ENCODE data around the gene GAPDH.

GAPDH gene

DNA sequence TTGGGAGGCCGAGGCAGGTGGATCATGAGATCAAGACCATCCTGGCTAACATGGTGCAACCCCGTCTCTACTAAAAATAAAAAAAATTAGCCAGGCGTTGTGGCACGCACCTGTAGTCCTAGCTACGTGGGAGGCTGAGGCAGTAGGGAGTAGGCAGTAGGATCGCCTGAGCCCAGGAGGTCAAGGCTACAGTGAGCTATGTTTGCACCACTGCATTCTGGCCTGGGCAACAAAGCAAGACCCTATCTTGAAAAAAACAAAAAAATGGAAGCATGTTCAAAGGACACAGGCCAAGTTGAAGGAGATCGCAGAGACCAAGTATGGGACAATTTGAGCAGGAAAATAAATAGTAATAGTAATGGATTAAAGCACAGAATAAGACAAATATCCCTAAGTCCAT, 26.2 kb upstream of the GAPDH start:
- H3K4me3 ChIP-seq (ENCODE audit: low read depth, low read length), result no peak overlapping the region
- ChIA-PET POLR2A (interaction anchor here (1.1 kb wide), 1 partner anchor 26 kb away, joined by 7 read pairs; the partner anchor contains the start of gene GAPDH), CTCF (interaction anchor here (0.8 to 1.2 kb wide), 4 partner anchors 27 to 43 kb away, joined by 3 to 4 read pairs (median 3); no protein-coding TSS in a partner anchor)
- no peak for TF ChIP-seq CTCF (IDR thresholded peaks at IDR 0.05; ENCODE audit: insufficient read depth, low read length, missing control alignments)
- DNase-seq (ENCODE audit: low read depth, low spot score), result no peak

GRCh38 chr12:6520186-6520585, 14.1 kb upstream of the GAPDH start:
- CTCF ChIA-PET, result no interaction called here

DNA sequence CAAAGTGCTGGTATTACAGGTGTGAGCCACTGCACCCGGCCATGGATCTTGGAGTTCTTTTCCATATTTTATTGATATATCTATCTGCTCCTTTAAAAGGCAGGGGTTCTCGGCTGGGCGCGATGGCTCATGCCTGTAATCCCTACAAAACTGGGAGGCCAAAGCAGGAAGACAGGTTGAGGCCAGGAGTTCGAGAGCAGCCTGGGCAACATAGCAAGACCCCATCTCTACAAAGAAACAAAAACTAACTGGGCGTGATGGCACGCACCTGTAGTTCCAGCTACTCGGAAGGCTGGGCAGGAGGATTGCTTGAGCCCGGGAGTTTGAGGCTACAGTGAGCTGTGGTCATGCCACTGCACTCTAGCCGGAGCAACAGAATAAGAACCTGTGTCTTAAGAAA, 12.1 kb upstream of the GAPDH start:
- CTCF ChIA-PET, result no interaction called here
- no peak overlapping the region for H3K4me3 ChIP-seq (ENCODE audit: low read depth, low read length)
- no peak for DNase-seq (ENCODE audit: low read depth, low spot score)
- no peak for TF ChIP-seq CTCF (IDR thresholded peaks at IDR 0.05; ENCODE audit: insufficient read depth, low read length, missing control alignments)
- POLR2A ChIA-PET, result interaction anchor here (2.2 kb wide), 1 partner anchor 12 kb away, joined by 10 read pairs; the partner anchor contains the start of gene GAPDH

More at GRCh38 chr12:6520186-6520585, 14.1 kb upstream of the GAPDH start:
- H3K4me3 ChIP-seq (ENCODE audit: low read depth, low read length), result no peak overlapping the region
- POLR2A ChIA-PET, result interaction anchor here (0.8 kb wide), 1 partner anchor 15 kb away, joined by 3 read pairs; the partner anchor contains the start of gene GAPDH
- no peak for TF ChIP-seq CTCF (IDR thresholded peaks at IDR 0.05; ENCODE audit: insufficient read depth, low read length, missing control alignments)
- DNase-seq (ENCODE audit: low read depth, low spot score), result no peak

- CTCF ChIA-PET, result interaction anchor here (1.0 to 1.8 kb wide), 2 partner anchors 22 to 58 kb away, joined by 3 to 4 read pairs; no protein-coding TSS in a partner anchor
Observed at GRCh38 chr12:6523708-6524107, 10.6 kb upstream of the GAPDH start.

GRCh38 chr12:6524648-6525047, 9.7 kb upstream of the GAPDH start:
- TF ChIP-seq CTCF (IDR thresholded peaks at IDR 0.05; ENCODE audit: insufficient read depth, low read length, missing control alignments), result no peak
- CTCF ChIA-PET, result interaction anchor here (1.8 kb wide), 1 partner anchor 59 kb away, joined by 4 read pairs; no protein-coding TSS in a partner anchor
- H3K4me3 ChIP-seq (ENCODE audit: low read depth, low read length), result no peak overlapping the region
- DNase-seq (ENCODE audit: low read depth, low spot score), result no peak
- POLR2A ChIA-PET, result interaction anchor here (2.2 kb wide), 1 partner anchor 9 kb away, joined by 10 read pairs; the partner anchor contains the start of gene GAPDH

More at GRCh38 chr12:6523708-6524107, 10.6 kb upstream of the GAPDH start:
- no peak overlapping the region for H3K4me3 ChIP-seq (ENCODE audit: low read depth, low read length)
- no peak for DNase-seq (ENCODE audit: low read depth, low spot score)
- POLR2A ChIA-PET, result interaction anchor here (2.2 kb wide), 1 partner anchor 10 kb away, joined by 10 read pairs; the partner anchor contains the start of gene GAPDH
- TF ChIP-seq CTCF (IDR thresholded peaks at IDR 0.05; ENCODE audit: insufficient read depth, low read length, missing control alignments), result no peak

DNA sequence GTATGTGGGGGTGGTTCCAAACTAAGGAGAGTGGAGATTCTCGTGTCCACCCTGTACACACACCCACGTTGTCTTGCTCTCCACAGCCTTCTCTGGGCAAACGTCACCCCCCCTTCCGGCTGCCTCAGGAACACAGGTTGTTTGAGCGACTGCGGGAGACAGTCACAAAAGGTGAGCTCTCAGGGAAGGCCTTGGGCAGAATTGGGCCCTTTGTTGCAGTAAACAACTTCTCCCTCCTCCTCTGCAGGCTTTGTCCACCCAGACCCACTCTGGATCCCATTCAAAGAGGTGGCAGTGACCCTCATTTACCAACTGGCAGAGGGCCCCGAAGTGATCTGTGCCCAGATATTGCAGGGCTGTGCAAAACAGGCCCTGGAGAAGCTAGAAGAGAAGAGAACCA, 8.1 kb upstream of the GAPDH start:
- no peak for DNase-seq (ENCODE audit: low read depth, low spot score)
- no peak for TF ChIP-seq CTCF (IDR thresholded peaks at IDR 0.05; ENCODE audit: insufficient read depth, low read length, missing control alignments)
- no peak overlapping the region for H3K4me3 ChIP-seq (ENCODE audit: low read depth, low read length)
- POLR2A ChIA-PET, result no interaction called here
- CTCF ChIA-PET, result interaction anchor here (1.3 kb wide), 1 partner anchor 9 kb away, joined by 3 read pairs; no protein-coding TSS in a partner anchor
